NOMO-1 treated with dmso at 0.1 percent for 144 hours (cell line): Measurements from ENCODE around the gene CLK3.
"Not testable (repeated sequence)": the region's sequence is repeated elsewhere in the genome, so short reads cannot be mapped to it uniquely, and the experiment has no call there.

Experiments used
- DNase-seq: peaks from one replicate; lab custom pipeline; 2025; ENCODE audit not compliant: unreplicated experiment; lab: John Stamatoyannopoulos, UW

Gene CLK3

DNA sequence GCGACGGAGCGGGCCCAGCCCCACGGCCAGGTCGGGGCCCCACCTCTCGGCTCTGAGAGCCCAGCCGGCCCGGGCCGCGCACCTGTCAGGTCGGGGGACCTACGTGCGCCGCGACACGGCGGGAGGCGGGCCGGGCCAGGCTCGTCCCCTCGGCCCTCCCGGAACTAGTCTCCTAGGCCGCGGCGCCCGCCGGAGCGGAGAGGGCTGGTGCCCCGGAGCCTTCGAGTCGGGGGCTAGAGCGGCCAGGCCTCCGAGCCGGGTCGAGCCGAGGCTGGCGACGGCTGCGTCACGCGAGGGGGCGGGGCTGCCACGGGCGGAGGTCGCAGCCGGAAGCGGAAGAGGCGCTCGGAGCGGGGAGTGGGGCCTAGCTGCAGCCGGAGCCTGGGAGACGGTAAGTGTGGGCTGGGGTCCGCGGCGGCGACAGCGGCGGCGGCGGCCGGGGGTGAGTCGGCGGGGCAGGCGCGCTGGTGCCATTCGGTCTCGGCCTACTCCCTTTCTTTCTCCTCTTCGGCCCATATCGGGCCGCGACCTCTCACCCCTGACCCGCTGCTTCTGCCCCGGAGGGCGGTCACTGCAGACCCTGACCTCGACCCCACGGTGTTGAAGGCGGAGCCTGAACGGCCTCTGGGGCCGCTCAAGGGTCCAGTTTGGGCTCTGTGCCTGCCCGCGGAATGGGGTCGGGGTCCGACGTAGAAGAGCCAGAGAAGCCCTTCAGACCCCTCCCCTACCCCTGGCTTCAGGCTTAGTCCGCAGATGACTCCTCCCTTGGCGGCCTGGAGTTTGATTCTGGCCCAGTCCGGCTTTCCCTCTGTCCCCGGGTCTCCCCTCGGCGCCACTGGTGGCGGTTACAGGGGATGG, at the start of gene CLK3:
CLK3 (plus strand) TSS at position 329 of the 858 bp plus-strand sequence. CDS start 3,361 bp downstream, outside the sequence.
- peak; percentile 94 for DNase-seq

GRCh38 chr15:74568594-74568993, 47.0 kb upstream of the CLK3 start:
- no peak for DNase-seq

DNA sequence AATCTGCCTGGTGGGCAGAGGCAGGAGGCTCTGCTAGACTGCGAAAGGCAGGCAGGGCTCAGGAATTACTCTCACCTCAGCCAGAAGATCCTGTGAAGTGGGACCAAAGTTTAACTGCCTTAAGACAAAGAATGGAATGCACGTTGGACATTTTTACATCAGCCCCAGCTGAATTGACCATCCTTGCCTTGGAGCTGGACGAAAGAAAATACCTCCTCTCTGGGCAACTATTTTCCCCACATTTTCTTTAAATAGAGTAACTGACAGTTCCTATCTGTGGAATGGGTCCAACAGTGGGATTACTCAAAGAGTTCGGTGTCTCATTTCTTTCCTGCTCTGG, 45.9 kb upstream of the CLK3 start:
- DNase-seq = no peak

DNA sequence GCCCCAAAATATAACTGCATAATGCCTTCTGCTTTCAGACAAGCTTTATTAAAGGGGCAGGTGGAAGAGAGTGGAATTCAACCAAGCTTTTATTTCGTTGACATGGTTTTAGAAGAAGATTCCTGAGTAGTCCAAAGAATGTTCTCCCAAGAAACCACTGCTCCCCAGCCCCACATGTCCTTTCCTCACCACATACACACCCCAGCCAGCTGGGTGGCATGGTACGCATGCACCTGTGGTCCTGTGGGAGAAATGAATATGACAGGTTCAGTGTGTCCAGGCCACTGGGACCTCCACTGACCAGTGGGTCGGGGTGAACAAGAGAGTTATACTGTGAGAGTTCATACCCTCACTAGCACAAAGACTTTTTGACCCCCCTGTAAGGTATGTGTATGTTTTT, 44.4 kb upstream of the CLK3 start:
- DNase-seq = no peak

GRCh38 chr15:74573987-74574386, 41.6 kb upstream of the CLK3 start:
- no peak for DNase-seq

- no peak for DNase-seq
Observed at GRCh38 chr15:74578496-74578994, 37.1 kb upstream of the CLK3 start.

DNA sequence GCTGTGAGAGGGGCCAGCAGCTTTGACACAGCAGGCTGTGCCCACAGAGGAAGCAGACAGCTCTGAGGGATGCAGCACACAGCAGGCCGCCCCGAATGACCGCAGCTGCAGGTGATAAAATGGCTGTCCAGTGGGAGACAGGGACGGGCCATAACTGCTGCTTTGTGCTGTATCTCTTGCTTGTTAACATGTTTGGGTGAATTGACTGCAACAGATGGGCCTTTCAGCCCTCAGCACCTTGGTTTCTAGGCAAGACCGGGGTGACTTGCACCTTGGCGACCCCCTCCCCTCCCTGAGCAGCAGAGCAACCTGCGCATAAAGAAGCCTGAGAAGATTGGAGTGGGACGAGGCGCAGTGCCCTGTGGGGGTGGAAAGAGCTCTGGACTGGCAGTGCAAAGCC, 36.6 kb upstream of the CLK3 start:
- no peak for DNase-seq

GRCh38 chr15:74580538-74581350, 34.9 kb upstream of the CLK3 start:
- DNase-seq = no peak

DNA sequence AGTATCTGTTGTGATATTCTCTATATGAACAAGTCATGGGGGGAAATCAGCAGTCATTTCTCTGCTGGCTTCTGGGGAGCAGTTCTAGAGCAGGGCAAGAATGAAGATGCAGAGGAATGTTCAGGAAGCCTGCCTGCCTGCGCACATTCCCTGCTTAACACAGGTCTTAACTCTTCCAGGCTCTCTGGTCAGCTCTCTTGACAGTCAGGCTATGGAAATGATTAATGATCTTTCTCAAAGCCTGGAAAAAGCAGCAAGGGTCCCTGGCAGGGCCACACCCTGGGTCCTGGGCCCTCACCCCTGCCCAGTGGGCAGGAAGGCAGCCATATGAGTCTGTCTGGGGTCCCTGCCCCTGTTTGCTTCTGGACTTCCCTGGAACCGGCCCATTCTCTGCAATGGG, 31.4 kb upstream of the CLK3 start:
- no peak for DNase-seq

DNA sequence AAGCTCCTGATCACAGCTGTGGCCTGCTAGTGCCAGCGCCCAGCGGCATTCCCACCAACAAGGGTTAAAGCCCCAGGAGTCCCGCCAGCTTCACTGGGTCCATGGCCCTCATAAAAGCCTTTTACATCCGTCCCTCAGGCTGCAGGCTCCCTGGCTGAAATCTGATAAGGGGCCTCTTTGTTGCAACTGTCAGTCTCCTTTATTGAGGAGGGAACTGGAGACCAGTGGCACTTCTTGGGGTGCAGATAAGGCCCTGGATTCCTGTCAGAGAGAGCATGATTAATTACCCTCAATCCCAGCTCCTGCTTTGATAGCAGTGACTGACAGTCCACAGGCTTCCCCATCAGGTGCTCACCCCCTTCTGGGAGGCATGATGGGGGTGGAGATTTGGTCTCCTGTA, 30.9 kb upstream of the CLK3 start:
- no peak for DNase-seq

DNA sequence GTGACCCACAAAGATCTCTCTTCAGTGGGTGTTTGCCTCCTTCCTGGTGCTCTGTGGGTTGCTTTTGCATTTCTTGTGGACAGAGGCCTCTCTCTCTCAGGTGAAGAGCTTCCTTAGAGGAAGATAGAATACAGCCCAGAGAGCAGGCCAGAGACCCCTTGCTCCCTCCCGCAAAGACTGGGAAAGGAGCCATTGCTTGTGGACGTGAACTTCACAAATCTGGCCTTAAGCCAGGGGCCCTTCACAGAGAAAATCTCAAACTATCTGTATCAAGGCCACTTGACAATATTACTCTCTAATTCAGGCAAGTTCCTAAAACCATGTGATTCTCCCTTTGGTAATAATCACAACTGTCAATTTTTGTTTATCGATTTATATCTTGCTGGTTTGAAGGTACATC, 30.4 kb upstream of the CLK3 start:
- no peak for DNase-seq

DNA sequence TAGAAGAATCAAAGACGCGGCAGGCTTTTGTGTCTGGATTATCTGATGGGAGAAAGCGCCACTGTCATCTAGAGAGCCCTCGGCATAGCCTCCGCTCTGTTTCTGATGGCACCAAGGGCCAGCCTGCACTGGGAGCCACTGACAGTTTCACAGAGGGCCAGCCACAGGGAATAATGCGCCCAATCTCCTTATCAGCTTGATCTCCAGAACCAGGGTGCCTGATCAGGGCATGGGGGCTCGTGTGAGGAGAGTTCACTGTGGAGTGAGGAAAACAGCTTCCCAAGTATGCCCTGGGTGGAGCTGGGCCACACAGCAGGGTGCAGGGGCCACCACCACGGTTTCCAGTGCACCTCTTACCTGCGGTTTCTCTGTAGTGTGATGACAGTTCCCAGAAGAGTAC, 29.8 kb upstream of the CLK3 start:
- no peak for DNase-seq

GRCh38 chr15:74589826-74590225, 25.8 kb upstream of the CLK3 start:
- no peak for DNase-seq

DNA sequence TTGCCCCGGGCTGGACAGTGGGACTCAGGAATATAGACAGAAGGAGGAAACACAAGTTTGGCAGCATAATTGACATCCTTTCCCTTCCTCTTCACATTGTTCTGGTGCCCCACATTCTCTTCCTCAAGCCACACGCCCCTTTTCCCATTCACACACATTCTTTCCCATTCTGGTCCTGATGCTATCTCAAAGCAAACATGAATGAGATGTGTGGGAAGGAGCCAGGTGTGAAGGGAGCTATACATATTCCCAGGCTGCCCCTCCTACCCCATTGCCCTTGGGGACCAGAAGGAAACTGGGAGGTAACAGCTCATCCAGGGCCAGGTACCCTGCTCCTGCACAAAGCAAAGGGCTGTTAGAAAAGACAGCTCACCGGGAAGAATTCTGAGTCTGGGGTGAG, 23.4 kb upstream of the CLK3 start:
- DNase-seq = no peak

- DNase-seq = no peak
Observed at GRCh38 chr15:74593122-74593521, 22.5 kb upstream of the CLK3 start.

- no peak for DNase-seq
Observed at GRCh38 chr15:74594455-74594854, 21.2 kb upstream of the CLK3 start.

GRCh38 chr15:74595271-74595670, 20.4 kb upstream of the CLK3 start:
- no peak for DNase-seq

- not testable (repeated sequence) for DNase-seq
Observed at GRCh38 chr15:74596736-74597135, 18.9 kb upstream of the CLK3 start.

DNA sequence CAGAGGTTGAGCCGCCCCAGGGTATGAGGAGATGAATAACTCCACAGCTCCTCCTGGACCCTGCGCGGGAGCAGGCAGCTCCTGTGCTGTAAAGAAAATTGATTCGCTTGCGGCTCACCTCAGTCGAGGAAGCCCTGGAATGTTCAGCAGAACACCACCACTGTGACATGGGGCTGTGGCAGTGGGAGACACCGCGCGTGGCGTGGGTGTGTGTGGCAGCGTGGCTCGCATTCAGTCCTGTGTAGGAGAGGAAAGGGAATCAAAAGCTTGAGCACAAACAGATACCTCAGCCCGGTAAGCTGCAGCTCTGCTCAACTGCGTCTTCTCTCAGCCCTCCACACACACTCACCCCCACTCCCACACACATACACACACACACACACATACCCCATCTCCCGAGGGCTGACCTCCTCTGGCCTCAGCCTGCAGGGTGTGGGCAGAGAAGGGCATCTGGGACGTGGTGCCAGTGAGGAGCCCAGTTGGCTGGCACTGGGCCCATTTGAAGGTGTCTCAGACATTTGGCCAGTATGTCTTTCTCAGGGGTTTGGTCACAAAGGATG, 18.4 kb upstream of the CLK3 start:
- not testable (repeated sequence) for DNase-seq

GRCh38 chr15:74598126-74598842, 17.4 kb upstream of the CLK3 start:
- DNase-seq = peak; percentile 92

DNA sequence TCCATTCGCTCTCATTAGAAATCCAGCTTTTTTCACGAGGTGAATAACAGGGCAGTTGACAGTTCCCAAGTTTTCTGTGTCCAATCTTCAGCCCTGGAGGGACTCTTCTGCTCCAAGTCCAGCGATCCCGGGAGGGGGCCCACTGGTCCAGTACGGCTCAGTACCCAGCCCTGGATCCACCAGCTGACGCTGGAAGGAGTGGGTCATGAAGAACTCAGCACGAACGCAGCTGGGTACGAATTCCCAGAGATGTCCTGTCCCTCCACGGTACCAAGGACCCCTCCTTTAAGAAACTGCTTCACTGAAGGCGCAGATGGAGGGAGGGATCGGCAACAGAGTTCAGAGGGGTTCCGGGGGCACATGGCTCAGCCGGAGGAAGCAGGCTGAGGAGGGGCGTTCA, 16.5 kb upstream of the CLK3 start:
- DNase-seq = no peak
